NCI-H1417 treated with DMSO at 0.1 percent for 48 hours (cell line): ENCODE measurements around the gene SLC19A1.
"Not testable (repeated sequence)": the region's sequence is repeated elsewhere in the genome, so short reads cannot be mapped to it uniquely, and the experiment has no call there.

Experiments
- DNase-seq: peaks from one replicate; lab custom pipeline; 2025; lab: John Stamatoyannopoulos, UW

The SLC19A1 gene

GRCh38 chr21:45576838-45577737 is 34.8 kb upstream of the SLC19A1 start:
- DNase-seq = no peak

DNA sequence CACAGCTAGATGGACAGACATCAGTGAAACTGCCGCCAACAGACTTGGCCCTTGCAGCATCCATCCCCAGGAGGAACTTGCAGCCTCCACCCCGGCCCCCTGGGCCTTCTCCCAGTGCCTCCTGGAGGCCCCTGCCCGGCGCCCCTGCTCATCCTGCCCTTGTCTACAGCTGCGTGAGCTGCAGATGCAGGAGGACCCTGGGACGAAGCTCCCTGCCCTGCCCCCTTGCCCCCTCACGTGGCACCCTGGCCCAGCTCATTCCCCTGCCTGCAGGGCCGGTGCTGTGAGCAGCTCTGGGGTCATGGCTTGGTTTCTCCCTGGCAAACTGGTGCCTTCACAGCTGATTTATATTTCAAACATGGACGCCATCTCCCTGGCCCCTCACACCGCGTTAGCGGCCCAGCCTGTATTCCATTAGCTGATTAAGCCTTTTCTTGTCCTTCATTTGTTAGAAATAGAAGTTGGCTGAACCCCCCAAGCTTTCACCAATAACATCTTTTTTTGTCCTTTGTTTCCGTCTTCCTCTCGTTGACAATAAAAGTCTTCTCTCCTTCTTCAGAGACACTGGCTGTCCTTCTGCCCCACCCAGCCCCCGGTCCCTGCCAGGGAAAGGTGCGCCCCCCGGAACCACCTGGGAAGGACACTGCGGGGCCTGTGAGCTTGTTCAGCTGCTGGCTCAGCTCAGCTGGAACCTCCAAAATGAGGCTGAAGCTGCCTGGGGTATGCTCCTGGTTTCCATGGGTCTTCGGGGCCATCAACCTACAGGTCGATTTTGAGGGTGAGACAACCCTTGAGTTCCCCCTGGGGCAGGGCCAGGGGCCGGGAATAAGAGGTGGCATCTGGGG is 34.0 kb upstream of the SLC19A1 start:
- no peak for DNase-seq

GRCh38 chr21:45575304-45575992 is 33.2 kb upstream of the SLC19A1 start:
- no peak for DNase-seq

GRCh38 chr21:45574691-45575090 is 32.5 kb upstream of the SLC19A1 start:
- DNase-seq = no peak

GRCh38 chr21:45574081-45574501 is 31.9 kb upstream of the SLC19A1 start:
- DNase-seq = no peak

DNA sequence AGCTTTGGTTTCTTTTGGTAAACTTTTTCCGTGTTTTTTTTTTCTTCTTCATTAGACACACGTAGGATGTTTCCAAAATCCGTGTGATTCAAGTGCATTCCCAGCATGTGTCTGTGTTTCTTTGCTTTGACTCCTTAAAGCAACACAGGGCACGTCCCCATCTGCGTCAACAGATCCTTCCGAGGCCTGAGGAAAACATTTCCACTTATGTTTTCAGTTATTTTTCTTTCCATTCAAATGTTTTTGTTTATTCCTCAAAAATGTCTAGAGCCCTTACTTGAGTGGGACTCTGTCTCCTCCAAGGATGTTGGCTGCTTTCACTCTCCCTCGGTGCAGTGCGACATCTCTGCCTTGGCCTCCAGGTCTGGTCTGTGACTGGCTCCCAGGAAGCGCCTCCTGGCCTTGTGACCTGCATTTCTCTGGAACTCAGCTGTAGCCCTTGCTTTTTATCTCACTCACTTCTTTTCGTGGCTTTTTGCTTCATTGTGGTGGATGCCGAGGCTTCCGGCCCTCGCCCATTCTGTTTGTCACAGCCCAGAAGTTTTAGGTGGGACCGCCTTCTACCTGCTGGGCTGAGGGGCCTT is 31.3 kb upstream of the SLC19A1 start:
- DNase-seq = no peak

DNA sequence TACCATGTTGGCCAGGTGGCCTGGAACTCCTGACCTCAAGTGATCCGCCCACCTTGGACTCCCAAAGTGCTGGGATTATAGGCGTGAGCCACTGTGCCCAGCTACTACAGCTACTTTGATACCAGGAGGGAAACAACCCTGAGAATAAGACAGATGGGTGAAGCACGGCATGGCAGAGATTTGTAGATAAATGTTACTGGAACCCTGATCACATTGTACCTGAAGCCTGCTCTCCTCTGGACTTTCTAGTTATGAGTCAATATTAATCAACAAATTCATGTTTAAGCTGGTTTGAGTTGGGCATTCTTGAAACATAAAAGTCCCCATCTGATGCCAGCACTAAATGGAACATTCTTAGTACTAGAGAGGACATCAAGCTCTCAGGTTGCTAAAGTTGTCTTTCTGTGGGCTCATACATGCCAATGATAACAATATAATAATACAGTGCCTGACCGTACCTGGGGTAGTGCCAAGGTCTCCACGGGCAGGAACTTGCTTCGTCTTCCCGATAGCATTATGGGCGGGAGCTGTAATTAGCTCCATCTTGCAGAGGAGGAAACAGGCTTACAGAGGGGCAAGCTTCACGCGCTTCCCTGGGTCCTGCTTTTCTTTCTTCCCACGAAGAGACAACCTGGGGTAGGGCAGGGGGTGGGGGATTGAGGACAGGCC is 30.7 kb upstream of the SLC19A1 start:
- no peak for DNase-seq

- no peak for DNase-seq
These were observed 30.0 kb upstream of the SLC19A1 start for GRCh38 chr21:45572231-45572630.

DNA sequence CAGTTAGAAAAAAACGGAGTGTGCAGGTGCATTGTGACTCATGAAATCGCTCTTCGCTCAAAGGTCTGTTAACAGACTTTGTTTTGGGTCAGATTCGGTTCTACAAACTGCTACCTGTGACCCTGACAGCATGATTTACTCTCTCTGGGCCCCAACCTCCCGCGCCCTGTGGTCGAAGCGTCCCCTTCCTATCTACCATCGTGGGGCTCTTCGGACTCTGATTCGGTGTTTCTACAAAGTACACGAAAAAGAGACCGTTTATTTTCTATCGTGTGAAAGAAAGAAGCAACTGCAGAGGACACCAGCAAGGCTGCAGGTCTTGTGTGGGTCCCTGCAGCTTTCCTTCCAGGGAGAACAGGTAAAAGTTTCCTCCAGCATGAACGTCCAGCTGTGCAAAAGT is 29.4 kb upstream of the SLC19A1 start:
- no peak for DNase-seq

DNA sequence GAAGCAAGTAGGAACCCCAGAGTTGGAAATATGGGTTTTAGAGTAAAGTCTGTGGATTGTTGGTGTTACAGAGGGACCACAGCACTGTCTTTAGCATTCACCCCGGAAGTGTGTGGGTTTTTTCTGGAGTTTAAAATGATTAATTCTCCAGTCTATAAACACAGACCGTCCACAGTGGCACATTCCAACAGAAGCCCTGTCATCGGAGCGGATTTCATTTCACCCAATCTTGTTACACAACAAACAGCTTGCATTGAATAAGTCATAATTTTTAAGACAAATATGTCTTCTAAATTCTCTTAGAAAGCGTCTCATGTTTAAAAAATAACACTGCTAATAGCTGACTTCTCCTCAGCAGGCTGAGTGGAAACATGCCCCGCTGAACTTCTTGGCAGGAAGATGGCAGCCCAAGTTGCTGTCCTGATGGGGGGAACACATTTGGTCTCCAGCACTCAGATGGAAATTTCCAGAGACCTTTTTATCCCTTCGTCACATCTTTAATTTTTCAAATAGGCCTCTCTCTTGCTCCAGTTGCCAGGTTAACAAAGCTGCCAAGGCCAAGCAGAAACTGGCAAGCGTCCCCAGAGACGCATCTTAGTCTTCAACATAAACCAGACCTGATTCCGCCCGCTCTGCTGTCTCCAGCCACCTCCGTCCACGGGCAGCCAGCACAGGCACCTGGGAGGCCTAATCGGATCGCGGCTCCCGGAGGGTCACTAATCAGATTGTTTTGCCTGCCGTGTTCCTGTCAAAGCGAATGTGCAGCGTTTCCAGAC is 28.8 kb upstream of the SLC19A1 start:
- no peak for DNase-seq

DNA sequence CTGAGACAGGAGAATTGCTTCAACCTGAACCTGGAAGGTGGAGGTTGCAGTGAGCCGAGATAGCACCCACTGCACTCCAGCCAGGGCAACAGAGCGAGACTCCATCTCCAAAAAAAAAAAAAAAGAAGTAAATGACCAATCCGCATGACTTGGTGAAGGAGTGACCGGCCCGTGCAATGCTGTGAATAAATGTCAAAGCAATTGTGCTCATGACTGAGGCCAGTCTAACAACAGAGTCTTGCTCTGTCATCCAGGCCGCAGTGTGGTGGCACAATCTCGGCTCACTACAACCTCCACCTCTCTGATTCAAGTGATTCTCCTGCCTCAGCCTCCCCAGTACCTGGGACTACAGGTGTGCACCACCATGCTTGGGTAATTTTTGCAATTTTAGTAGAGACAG is 27.8 kb upstream of the SLC19A1 start:
- no peak for DNase-seq

DNA sequence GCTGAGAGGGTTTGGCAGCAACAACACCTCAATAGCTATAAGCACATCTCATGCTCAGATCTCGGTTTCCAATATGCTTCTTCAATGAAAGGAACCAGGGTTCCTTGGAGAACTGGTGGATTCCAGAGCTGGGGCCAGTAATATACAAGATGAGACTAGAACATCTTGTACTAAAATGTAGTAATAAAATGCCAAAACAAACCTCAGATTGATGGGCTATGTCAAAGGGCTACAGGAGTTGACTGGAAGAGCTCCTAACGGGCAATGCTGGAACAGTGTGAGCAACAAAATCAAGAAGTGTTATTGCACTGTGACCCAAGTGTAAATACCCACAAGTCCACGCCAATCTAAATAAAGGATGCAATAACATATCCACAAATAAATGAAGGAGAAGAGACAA is 26.1 kb upstream of the SLC19A1 start:
- DNase-seq = no peak

DNA sequence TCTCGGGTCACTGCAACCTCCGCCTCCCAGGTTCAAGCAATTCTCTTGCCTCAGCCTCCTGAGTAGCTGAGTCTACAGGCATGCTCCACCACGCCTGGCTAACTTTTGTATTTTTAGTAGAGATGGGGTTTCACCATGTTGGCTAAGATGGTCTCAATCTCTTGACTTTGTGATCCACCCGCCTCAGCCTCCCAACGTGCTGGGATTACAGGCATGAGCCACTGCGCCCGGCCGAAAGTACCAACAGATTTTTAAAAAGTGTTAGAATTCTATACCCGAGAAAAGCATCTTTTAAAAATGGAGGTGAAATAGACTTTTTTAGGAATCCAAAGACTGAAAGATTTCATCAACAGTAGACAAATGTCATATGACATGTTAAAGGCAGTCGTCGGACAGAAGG is 21.9 kb upstream of the SLC19A1 start:
- not testable (repeated sequence) for DNase-seq

- DNase-seq = no peak
These were observed 20.7 kb upstream of the SLC19A1 start for GRCh38 chr21:45562965-45563364.

- no peak for DNase-seq
These were observed 20.2 kb upstream of the SLC19A1 start for GRCh38 chr21:45562402-45562801.

DNA sequence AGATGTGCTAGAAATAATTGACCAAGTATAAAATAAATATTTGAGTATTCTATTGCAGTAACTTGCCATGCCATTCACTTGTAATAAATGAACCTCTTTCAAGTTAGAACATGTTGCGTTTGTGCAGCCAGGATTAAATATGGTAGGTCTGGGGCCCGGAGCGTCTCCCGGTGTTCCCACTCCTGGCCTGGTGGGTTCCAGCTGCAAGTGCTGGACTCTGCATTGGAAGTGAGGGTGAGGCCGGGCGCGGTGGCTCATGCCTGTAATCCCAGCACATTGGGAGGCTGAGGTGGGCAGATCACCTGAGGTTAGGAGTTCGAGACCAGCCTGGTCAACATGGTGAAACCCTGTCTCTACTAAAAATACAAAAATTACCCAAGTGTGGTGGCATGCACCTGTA is 19.0 kb upstream of the SLC19A1 start:
- DNase-seq = not testable (repeated sequence)

DNA sequence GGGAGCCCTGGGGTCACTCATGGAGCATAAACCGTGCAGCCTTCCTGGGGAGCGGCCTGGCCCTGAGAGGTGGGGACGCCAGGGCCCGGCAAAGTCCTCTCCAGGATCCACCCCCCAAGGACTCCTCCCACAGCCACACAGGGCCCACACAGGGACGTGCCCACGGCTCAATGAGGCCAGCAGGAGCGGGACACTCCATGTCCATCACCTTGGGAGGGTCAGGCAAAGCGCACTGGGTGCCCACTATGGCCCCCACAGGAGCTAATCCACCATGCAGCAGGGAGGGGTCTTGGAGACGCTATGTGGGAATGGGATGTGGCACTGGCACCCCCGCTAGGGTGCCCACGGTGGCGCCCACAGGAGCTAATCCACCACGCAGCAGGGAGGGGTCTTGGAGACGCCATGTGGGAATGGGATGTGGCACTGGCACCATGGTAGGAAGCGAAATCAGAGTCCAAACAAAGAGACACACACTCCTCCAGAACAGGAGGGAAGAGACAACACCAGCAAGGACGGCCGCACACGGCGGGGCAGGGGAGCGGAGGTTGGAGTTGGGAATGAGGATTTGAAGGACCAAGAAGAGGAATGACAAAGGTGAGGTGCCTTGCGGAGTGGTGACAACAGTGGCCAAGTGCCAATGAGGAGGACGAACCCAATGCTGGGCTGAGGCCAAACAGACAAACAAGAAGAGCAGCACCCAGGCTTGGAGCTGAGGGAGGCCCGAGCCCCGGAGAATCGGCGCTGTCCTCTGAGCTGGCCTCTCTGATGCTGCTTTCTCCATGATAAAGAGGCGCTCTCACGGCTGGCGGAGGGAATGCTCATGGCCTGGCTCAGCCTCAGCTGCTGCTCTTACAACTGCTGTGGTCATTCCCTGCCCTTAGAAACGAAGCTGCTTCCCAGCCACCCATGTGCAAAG is 18.1 kb upstream of the SLC19A1 start:
- DNase-seq = no peak

DNA sequence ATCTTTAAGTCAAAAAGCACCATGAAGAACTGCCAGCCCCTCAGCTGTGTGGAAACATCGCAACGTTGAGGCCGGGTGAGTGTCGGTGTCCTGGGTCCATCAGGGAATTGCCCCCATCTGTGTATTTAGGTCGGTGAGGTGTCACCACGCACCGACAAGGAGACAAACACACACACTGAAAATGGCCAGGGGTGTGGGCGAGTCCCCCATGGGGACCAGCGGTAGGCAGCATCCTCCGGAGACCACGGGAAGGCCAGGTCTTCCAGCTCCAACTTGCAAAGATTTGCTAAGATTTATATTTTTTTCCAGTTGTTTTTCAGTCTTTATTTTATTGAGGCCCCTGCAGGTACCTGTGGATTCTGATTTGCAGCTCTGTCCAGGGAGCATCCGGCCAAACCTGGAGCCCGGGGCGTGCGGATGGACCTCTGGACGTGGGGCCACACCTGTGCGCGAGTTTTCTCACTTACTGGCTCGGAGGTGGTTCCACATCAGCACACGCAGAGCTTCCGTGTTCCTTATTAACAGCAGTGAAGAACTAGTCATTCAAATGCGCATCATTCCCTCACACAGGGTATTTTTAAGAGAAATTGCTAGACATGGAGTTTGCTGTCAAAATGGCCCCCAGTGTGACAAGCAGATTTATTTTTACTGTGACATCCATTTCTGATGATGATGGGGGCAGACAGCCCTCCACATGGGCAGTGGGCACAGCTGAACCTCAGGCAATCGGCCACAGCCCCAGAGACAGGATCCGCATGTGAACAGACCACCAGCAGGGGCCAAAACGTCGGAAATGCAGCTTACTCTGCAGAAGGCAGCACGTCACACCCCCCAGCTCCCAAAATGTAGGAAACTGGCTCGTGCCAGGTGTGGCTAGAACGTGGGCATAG is 17.2 kb upstream of the SLC19A1 start:
- no peak for DNase-seq
